ENCODE results near the gene ACTN1. TPM values are rescaled to one million over a fixed set of nuclear protein-coding genes. Genes with fewer than 3 reads are reported as not detected.

ACTN1 gene
- total RNA-seq, 1 donor from 2014 or later: 802 TPM

DNA sequence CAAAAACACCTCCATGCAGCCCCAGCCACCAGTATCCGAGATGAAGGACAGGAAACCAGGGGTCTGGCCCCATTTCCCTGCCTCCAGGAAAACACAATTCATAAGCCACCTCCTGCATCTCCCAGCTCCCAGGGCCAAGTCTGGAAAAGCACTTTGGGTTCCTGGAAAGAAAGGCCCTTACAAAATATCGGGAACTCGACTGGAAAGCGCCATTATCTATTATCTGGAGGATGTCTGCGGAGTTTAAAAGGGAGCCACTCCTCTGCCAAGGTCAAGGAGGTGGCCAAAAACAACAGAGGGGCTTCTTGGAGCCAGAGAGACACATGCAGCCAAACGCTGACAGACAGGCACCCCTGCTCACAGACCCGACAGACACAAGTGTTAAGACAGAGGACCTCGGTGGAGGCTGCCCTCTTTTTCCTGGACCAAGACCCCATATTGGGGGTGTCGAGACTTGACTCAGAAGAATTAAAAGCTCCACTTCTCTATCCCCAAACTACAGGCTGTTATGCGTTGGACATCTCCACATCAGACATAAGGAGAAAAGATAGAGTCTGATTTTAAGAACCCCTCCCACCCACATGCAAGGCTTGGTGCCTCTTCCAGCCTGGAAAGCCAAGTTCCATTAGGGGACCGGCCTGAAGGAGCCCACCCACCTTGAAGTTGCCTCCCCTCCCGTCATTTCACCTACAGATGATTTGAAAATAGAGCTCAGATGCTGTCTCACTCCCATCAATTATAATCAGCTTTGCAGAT, 9.6 kb downstream of the ACTN1 start:
- no peak for DNase-seq (ENCODE audit: low read depth)

GRCh38 chr14:68968721-68969120, 10.4 kb downstream of the ACTN1 start:
- no peak for DNase-seq (ENCODE audit: low read depth)

- DNase-seq (ENCODE audit: low read depth): no peak
Observed at GRCh38 chr14:68968051-68968450, 11.1 kb downstream of the ACTN1 start.

GRCh38 chr14:68967459-68967940, 11.6 kb downstream of the ACTN1 start:
- DNase-seq (ENCODE audit: low read depth): no peak

DNA sequence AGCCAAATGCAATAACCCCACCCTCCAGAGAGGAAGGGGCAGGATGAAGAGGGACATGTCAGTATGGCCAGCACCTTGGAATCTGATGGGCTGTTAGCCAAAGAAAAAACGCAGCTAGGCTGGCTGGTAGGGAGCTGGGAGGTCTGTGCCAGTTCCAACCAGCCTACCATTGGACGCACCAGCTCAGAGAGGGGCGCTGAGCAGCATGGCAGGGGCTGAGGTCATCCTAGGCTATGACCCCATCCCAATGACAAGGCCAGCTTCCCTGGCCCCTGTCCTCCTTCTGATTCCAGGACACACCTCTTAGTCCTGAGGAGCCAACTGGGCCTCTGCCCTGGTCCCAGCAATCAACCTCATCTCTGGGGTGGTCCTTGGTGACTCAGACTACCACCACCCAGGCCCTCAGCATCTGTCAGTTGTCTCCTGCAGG, 12.2 kb downstream of the ACTN1 start:
- no peak for DNase-seq (ENCODE audit: low read depth)

GRCh38 chr14:68965261-68965761, 13.8 kb downstream of the ACTN1 start:
- no peak for DNase-seq (ENCODE audit: low read depth)

DNA sequence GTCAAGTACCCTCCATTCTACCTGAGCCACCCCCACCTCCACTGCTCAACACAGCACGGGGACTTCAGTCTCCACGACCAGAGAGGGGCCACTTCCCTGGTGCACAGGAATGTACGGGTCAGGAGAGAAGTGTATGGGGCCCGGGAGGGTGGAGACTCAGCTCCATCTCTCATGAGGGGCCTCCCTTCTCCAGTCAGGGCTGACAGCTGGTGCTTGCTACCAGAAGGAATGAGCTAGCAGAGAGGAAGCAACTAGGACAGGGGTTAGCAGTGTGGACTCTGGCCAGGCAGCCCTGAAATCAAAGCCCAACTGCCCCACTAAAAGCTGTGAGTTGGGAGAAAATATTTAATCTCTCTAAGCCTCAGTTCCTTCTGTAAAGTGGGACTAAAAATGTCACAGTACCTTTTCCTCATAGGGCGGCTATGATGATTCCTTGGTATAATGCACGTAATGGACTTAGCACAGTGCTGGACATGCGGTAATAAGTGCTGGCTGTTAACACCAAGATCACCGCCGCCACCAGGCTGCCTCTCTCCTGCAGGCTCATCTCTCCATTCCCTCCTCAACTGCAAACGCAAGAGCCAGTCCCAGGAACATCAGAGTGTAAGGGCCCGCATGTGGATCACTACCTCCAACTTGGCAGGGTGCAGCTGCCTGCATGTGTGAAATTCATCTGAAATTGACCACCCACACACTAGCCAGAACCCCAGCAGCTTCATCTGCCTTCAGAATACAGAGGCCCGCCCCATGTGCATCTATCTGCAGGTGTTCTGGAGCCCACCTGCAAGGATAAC, 14.6 kb downstream of the ACTN1 start:
- no peak for DNase-seq (ENCODE audit: low read depth)

GRCh38 chr14:68962681-68963080, 16.4 kb downstream of the ACTN1 start:
- DNase-seq (ENCODE audit: low read depth): no peak

- peak; percentile 80 for DNase-seq (ENCODE audit: low read depth)
Observed at GRCh38 chr14:68961781-68962584, 17.1 kb downstream of the ACTN1 start.

- no peak for DNase-seq (ENCODE audit: low read depth)
Observed at GRCh38 chr14:68961361-68961760, 17.7 kb downstream of the ACTN1 start.

GRCh38 chr14:68960123-68960522, 19.0 kb downstream of the ACTN1 start:
- DNase-seq (ENCODE audit: low read depth): no peak

DNA sequence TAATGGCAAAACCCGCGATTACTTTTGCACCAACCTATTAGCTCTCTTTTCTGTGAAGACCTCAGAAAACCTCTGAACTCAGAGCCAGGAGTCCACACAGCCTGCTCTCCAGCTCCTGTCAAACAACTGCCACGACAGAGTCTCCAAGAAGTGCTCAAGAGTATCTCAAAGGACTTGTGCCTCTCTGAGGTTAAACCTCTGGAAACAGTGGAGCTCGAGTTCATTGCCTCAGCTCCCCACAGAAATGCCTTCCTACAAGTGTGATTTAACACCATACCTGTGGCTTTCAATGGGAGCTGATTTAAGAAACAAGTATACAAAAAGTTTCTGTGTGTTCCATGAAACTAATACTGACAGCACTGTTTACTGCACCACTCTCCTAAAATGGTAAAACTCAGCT, 20.1 kb downstream of the ACTN1 start:
- peak; percentile 41 for DNase-seq (ENCODE audit: low read depth)

- DNase-seq (ENCODE audit: low read depth): no peak
Observed at GRCh38 chr14:68958553-68958952, 20.5 kb downstream of the ACTN1 start.

- no peak for DNase-seq (ENCODE audit: low read depth)
Observed at GRCh38 chr14:68957775-68958174, 21.3 kb downstream of the ACTN1 start.

DNA sequence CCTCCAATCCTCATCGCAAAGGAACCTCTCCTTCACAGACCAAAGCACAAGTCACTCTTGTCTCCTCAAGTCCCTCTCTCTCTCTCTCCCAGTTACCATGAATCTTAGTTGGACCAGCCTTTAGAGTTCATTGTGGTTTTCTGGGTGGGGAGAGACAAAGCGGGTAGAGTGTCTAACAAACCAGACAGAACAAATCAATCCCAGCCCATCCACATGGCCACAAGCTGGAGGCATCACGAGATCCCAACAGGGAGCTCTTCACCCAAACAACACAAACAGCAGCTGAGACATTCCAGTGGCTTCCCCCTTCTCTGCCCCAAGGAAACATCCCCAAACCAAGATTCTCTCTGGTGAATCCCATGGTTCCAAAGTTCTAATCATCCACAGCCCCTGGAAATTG, 22.4 kb downstream of the ACTN1 start:
- no peak for DNase-seq (ENCODE audit: low read depth)

DNA sequence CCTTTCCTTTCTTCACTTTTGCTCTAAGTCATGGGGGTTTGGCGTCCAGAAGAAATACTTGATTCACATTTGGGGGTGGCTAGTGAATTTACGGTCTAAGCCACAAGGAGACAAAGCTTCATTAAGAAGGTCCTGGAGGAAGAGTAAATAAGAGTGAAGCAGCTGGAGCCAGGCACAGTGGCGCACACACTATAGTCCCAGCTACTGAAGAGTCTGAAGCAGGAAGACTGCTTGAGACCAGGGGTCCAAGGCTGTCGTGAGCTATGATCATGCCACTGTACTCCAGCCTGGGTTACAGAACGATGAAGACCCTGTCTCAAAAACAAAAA, 23.3 kb downstream of the ACTN1 start:
- DNase-seq (ENCODE audit: low read depth): no peak

- DNase-seq (ENCODE audit: low read depth): no peak
Observed at GRCh38 chr14:68955164-68955850, 23.8 kb downstream of the ACTN1 start.

DNA sequence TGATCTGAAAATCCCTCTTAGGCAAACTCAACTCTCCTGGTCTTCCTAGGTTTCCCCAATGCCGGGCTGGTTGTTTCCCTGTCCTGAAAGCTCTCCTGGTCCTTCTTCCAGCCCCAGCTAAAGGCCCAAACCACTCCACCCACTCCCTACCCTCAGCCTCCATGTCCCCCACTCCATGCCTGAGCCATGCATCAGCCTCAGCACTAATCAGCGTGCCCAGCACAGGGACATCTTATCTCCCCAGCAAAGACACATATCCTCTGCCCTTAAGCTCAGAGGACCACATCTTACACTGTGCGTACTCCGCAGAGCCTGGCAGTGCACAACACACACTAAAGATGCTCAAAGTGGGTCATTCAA, 25.9 kb downstream of the ACTN1 start:
- DNase-seq (ENCODE audit: low read depth): no peak

DNA sequence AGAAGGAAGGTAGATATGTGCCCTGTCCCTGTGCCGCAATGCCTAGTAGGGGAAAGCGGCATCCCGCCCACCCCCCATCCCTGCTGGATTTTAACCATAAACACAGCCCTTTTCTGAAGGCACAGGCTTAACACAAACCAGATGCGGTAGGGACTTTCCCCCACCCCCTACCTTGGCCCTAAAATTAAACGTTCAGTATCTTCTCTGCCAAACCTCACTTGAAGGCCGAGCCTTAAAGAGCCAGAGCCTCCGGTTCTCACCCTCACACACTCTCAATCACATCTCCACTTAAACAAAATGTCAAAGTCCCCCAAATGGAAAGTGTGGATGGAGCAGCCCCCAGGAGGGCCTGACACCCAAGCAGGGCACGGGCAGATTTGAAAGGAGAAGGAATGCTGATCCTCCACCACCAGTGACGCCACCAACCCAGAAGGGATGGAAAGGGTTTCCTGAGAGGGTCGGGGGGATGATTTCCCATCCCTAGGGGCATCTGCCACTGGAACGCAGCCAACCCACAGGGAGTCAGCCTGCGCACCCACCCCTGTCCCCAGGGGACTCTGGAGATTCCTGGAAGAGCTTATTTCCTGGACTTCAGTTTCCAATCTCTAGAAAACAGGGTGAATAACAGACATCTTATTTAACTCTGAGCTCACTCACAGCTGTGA, 26.4 kb downstream of the ACTN1 start:
- DNase-seq (ENCODE audit: low read depth): no peak

- DNase-seq (ENCODE audit: low read depth): no peak
Observed at GRCh38 chr14:68951800-68952530, 27.1 kb downstream of the ACTN1 start.
